DOHH2 (cell line): ENCODE measurements around the gene GRB10.

ENCODE experiments used
- H3F3A ChIP-seq: fragments of 200-600 bp; sonication (generic), shearing (Covaris generic); 2 replicates; pipeline ENCODE4 v1.6.0; 2016; ENCODE audit warnings: antibody characterized with exemption, mild to moderate bottlenecking; ENCODE audit not compliant: control insufficient read depth, insufficient read depth
- H3K27ac ChIP-seq: fragments of 200-600 bp; sonication (generic); 2 replicates; pipeline ENCODE4 v1.5.1; 2014; ENCODE audit warnings: low read depth, mild to moderate bottlenecking, low read length, moderate library complexity
- H3K27me3 ChIP-seq: fragments of 200-600 bp; sonication (generic); 2 replicates; pipeline ENCODE4 v1.6.1; 2014; ENCODE audit warnings: mild to moderate bottlenecking, low read length, mixed read lengths; ENCODE audit not compliant: control insufficient read depth
- H3K36me3 ChIP-seq: fragments of 200-600 bp; sonication (generic); 2 replicates; pipeline ENCODE4 v1.6.1; 2014; ENCODE audit warnings: mild to moderate bottlenecking, low read length, moderate library complexity, mixed read lengths; ENCODE audit not compliant: control insufficient read depth
- H3K4me1 ChIP-seq: fragments of 200-600 bp; sonication (generic); 2 replicates; pipeline ENCODE4 v1.6.1; 2014; ENCODE audit warnings: mild to moderate bottlenecking, low read length, mixed read lengths; ENCODE audit not compliant: control insufficient read depth
- H3K4me2 ChIP-seq: fragments of 200-600 bp; sonication (generic); 2 replicates; pipeline ENCODE4 v1.6.0; 2014; ENCODE audit warnings: mild to moderate bottlenecking, low read length, moderate library complexity
- H3K4me3 ChIP-seq: fragments of 200-600 bp; sonication (generic); 2 replicates; pipeline ENCODE4 v1.5.1; 2014; ENCODE audit warnings: mild to moderate bottlenecking, low read length, mixed read lengths
- H3K79me2 ChIP-seq: fragments of 200-600 bp; sonication (generic); 2 replicates; pipeline ENCODE4 v1.6.1; 2014; ENCODE audit warnings: mild to moderate bottlenecking, low read length, mixed read lengths; ENCODE audit not compliant: control insufficient read depth
- H3K9me2 ChIP-seq: fragments of 200-600 bp; sonication (generic); replicated peaks from 2 replicates; pipeline ENCODE4 v1.6.1; 2014; ENCODE audit warnings: mild to moderate bottlenecking, low read length, mixed read lengths; ENCODE audit not compliant: control insufficient read depth
- H3K9me3 ChIP-seq: fragments of 200-600 bp; sonication (generic); 2 replicates; pipeline ENCODE4 v1.6.1; 2014; ENCODE audit warnings: antibody characterized with exemption, low read length, mixed read lengths; ENCODE audit not compliant: control insufficient read depth, insufficient read depth
- H4K20me1 ChIP-seq: fragments of 200-600 bp; sonication (generic); 2 replicates; pipeline ENCODE4 v1.6.0; 2014; ENCODE audit warnings: low read depth, mild to moderate bottlenecking, antibody characterized with exemption, low read length, moderate library complexity; ENCODE audit not compliant: control insufficient read depth, insufficient read depth
- EZH2phosphoT487 ChIP-seq: fragments of 200-600 bp; sonication (generic); IDR thresholded peaks from 2 replicates; pipeline ENCODE4 v1.6.1; 2017; ENCODE audit warnings: borderline replicate concordance, mild to moderate bottlenecking, antibody characterized with exemption, low read length, moderate library complexity, mixed read lengths
- TF ChIP-seq, protein P1 (sequence below): fragments of 200-600 bp; sonication (generic); IDR thresholded peaks from one replicate; pipeline ENCODE4 v1.5.1; 2014; ENCODE audit warnings: antibody characterized with exemption, mild to moderate bottlenecking, low read depth, low read length; ENCODE audit not compliant: poor library complexity, severe bottlenecking

The GRB10 gene

GRCh38 chr7:50782375-50783208 is at the start of gene GRB10:
Gene GRB10 (minus strand): TSS chr7:50782896. CDS start chr7:50732322, 50,574 bp downstream.
- TF ChIP-seq, protein P1, sequence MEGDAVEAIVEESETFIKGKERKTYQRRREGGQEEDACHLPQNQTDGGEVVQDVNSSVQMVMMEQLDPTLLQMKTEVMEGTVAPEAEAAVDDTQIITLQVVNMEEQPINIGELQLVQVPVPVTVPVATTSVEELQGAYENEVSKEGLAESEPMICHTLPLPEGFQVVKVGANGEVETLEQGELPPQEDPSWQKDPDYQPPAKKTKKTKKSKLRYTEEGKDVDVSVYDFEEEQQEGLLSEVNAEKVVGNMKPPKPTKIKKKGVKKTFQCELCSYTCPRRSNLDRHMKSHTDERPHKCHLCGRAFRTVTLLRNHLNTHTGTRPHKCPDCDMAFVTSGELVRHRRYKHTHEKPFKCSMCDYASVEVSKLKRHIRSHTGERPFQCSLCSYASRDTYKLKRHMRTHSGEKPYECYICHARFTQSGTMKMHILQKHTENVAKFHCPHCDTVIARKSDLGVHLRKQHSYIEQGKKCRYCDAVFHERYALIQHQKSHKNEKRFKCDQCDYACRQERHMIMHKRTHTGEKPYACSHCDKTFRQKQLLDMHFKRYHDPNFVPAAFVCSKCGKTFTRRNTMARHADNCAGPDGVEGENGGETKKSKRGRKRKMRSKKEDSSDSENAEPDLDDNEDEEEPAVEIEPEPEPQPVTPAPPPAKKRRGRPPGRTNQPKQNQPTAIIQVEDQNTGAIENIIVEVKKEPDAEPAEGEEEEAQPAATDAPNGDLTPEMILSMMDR = no peak
- no peak for TF ChIP-seq EZH2phosphoT487
- no peaks in the 10 kb centered on the region for H4K20me1 ChIP-seq
- H3K4me2 ChIP-seq = no peak within 1 kb of the TSS
- no peak within 1 kb of the TSS for H3K4me3 ChIP-seq
- no peaks in the 10 kb centered on the region for H3K9me2 ChIP-seq
- H3K9me3 ChIP-seq = peaks cover 7% of the 10 kb centered on the region; the same call in 1 of the 2 replicates
- H3K36me3 ChIP-seq = no peaks in the 10 kb centered on the region
- H3K27me3 ChIP-seq = no peaks in the 10 kb centered on the region
- no peaks in the 10 kb centered on the region for H3K4me1 ChIP-seq
- H3K79me2 ChIP-seq = no peaks in the 10 kb centered on the region
- H3F3A ChIP-seq = no peaks in the 10 kb centered on the region
- no peak within 1 kb of the TSS for H3K27ac ChIP-seq

- Histone ChIP-seq H3K9me3 (no peaks in the 10 kb centered on the region), H3K36me3 (no peaks in the 10 kb centered on the region), H3F3A (no peaks in the 10 kb centered on the region), H3K4me1 (no peaks in the 10 kb centered on the region), H3K27ac (no peak overlapping the region), H3K4me3 (no peak overlapping the region), H3K4me2 (no peak overlapping the region), H4K20me1 (no peaks in the 10 kb centered on the region), H3K79me2 (no peaks in the 10 kb centered on the region), H3K9me2 (no peaks in the 10 kb centered on the region), H3K27me3 (no peaks in the 10 kb centered on the region)
- TF ChIP-seq EZH2phosphoT487 = no peak
- TF ChIP-seq, protein P1 = no peak
These were observed 46.1 kb upstream of the GRB10 start for GRCh38 chr7:50828801-50829200.

DNA sequence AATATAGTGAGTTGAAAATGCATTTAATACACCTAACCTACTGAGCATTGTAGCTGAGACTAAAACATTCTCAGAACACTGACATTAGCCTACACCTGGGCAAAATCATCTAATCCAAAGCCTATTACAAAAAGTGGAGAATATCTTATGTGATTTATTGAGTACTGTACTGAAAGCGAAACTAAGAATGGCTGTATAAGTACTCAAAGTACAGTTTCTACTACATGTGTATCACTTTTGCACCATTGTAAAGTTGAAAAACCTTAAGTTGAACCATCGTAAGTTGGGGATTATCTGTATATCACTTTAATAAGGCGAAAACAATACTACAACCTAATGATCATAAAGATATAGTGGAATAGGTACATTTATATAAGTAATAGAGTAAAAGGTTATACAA is 45.4 kb upstream of the GRB10 start:
- no peaks in the 10 kb centered on the region for H3K36me3 ChIP-seq
- no peak overlapping the region for H3K4me2 ChIP-seq
- H3K4me3 ChIP-seq = no peak overlapping the region
- no peaks in the 10 kb centered on the region for H3K9me2 ChIP-seq
- H3K9me3 ChIP-seq = no peaks in the 10 kb centered on the region
- no peak overlapping the region for H3K27ac ChIP-seq
- TF ChIP-seq, protein P1 = no peak
- no peak for TF ChIP-seq EZH2phosphoT487
- no peaks in the 10 kb centered on the region for H4K20me1 ChIP-seq
- no peaks in the 10 kb centered on the region for H3K79me2 ChIP-seq
- H3F3A ChIP-seq = no peaks in the 10 kb centered on the region
- H3K4me1 ChIP-seq = no peaks in the 10 kb centered on the region
- no peaks in the 10 kb centered on the region for H3K27me3 ChIP-seq
